ENCODE measurements around the gene HOXD3.

- TF ChIP-seq SIN3A (IDR thresholded peaks at IDR 0.05; ENCODE audit: borderline replicate concordance, insufficient read depth, low read length), result no peak
- TF ChIP-seq TAF1 (IDR thresholded peaks at IDR 0.05; ENCODE audit: borderline replicate concordance, insufficient read depth, low read length), result no peak
- TF ChIP-seq REST (IDR thresholded peaks at IDR 0.05; ENCODE audit: insufficient read depth in 1 of 2, low read depth in 2 of 2, low read length in 2 of 2), result no peak
- no peak for TF ChIP-seq POLR2AphosphoS5 (IDR thresholded peaks at IDR 0.05; ENCODE audit: low read depth, low read length)
- no peak for TF ChIP-seq FOXP2 (optimal IDR thresholded peaks at IDR 0.05; ENCODE audit: borderline replicate concordance, extremely low read depth, extremely low read length, insufficient read depth)
Observed at GRCh38 chr2:176158855-176159662, 2.0 kb downstream of the HOXD3 start.

Data from PFSK-1 (cell line).